ENCODE results near the gene ZFYVE21. TPM values are rescaled to one million over a fixed set of nuclear protein-coding genes. Genes with fewer than 3 reads are reported as not detected.

The ZFYVE21 gene
- total RNA-seq, 1 donor from 2014 or later: 94.0 TPM

- no peak for DNase-seq (ENCODE audit: low spot score)
These were observed 9.5 kb downstream of the ZFYVE21 start for GRCh38 chr14:103725001-103725682.

GRCh38 chr14:103725739-103726395 is 10.3 kb downstream of the ZFYVE21 start:
- no peak for DNase-seq (ENCODE audit: low spot score)

- DNase-seq (ENCODE audit: low spot score): no peak
These were observed 10.9 kb downstream of the ZFYVE21 start for GRCh38 chr14:103726474-103726873.

GRCh38 chr14:103727313-103727980 is 11.8 kb downstream of the ZFYVE21 start:
- DNase-seq (ENCODE audit: low spot score): peak; percentile 61

- no peak for DNase-seq (ENCODE audit: low spot score)
These were observed 12.5 kb downstream of the ZFYVE21 start for GRCh38 chr14:103728141-103728540.

GRCh38 chr14:103728721-103729120 is 13.1 kb downstream of the ZFYVE21 start:
- DNase-seq (ENCODE audit: low spot score): no peak

- no peak for DNase-seq (ENCODE audit: low spot score)
These were observed 14.2 kb downstream of the ZFYVE21 start for GRCh38 chr14:103729496-103730448.

- no peak for DNase-seq (ENCODE audit: low spot score)
These were observed 15.0 kb downstream of the ZFYVE21 start for GRCh38 chr14:103730490-103731035.

- no peak for DNase-seq (ENCODE audit: low spot score)
These were observed 15.9 kb downstream of the ZFYVE21 start for GRCh38 chr14:103731481-103731880.

GRCh38 chr14:103731916-103732867 is 16.6 kb downstream of the ZFYVE21 start:
- no peak for DNase-seq (ENCODE audit: low spot score)

GRCh38 chr14:103732868-103733620 is 17.4 kb downstream of the ZFYVE21 start:
- DNase-seq (ENCODE audit: low spot score): no peak

- DNase-seq (ENCODE audit: low spot score): no peak
These were observed 18.0 kb downstream of the ZFYVE21 start for GRCh38 chr14:103733651-103734050.

GRCh38 chr14:103734081-103734888 is 18.7 kb downstream of the ZFYVE21 start:
- DNase-seq (ENCODE audit: low spot score): no peak

GRCh38 chr14:103735022-103735421 is 19.4 kb downstream of the ZFYVE21 start:
- no peak for DNase-seq (ENCODE audit: low spot score)

GRCh38 chr14:103735439-103735814 is 19.8 kb downstream of the ZFYVE21 start:
- DNase-seq (ENCODE audit: low spot score): no peak

- no peak for DNase-seq (ENCODE audit: low spot score)
These were observed 20.4 kb downstream of the ZFYVE21 start for GRCh38 chr14:103735815-103736545.

GRCh38 chr14:103736546-103737431 is 21.2 kb downstream of the ZFYVE21 start:
- no peak for DNase-seq (ENCODE audit: low spot score)
